GM21526 (cell line): ENCODE data around the gene HES1.
"Not testable (repeated sequence)": the region's sequence is repeated elsewhere in the genome, so short reads cannot be mapped to it uniquely, and the experiment has no call there.

Source experiments
- ATAC-seq: cut with Tn5 transposase; IDR thresholded peaks from one replicate; pipeline ENCODE4 v1.9.1; 2021; ENCODE audit warnings: moderate library complexity; ENCODE audit not compliant: unreplicated experiment, low FRiP score

The HES1 gene

GRCh38 chr3:194124193-194124592, 11.8 kb upstream of the HES1 start:
- no peak for ATAC-seq

GRCh38 chr3:194125442-194125841, 10.5 kb upstream of the HES1 start:
- no peak for ATAC-seq

- ATAC-seq: no peak
These were observed 9.2 kb upstream of the HES1 start for GRCh38 chr3:194126790-194127189.

GRCh38 chr3:194128202-194128918, 7.6 kb upstream of the HES1 start:
- no peak for ATAC-seq

GRCh38 chr3:194128919-194129295, 7.0 kb upstream of the HES1 start:
- ATAC-seq: not testable (repeated sequence)

GRCh38 chr3:194129581-194130133, 6.3 kb upstream of the HES1 start:
- no peak for ATAC-seq

GRCh38 chr3:194130188-194130587, 5.8 kb upstream of the HES1 start:
- no peak for ATAC-seq

- ATAC-seq: peak; percentile 53
These were observed 5.0 kb upstream of the HES1 start for GRCh38 chr3:194130807-194131589.

- ATAC-seq: no peak
These were observed 3.3 kb upstream of the HES1 start for GRCh38 chr3:194132465-194133286.

GRCh38 chr3:194133661-194134230, 2.2 kb upstream of the HES1 start:
- no peak for ATAC-seq

- peak; percentile 12 for ATAC-seq
These were observed 1.7 kb upstream of the HES1 start for GRCh38 chr3:194134231-194134756.

GRCh38 chr3:194134757-194135515, 1.0 kb upstream of the HES1 start:
- ATAC-seq: peak; percentile 39

GRCh38 chr3:194135516-194135805, 487 bp upstream of the HES1 start:
- no peak for ATAC-seq

GRCh38 chr3:194136519-194137007, 615 bp downstream of the HES1 start:
- no peak for ATAC-seq

- ATAC-seq: no peak
These were observed 1.1 kb downstream of the HES1 start for GRCh38 chr3:194137008-194137505.

GRCh38 chr3:194137506-194138474, 1.8 kb downstream of the HES1 start:
- peak; percentile 36 for ATAC-seq

- no peak for ATAC-seq
These were observed 2.8 kb downstream of the HES1 start for GRCh38 chr3:194138732-194139070.

GRCh38 chr3:194139071-194139813, 3.3 kb downstream of the HES1 start:
- ATAC-seq: no peak
